PC-3 (cell line): ENCODE results near the gene TSC22D4. TPM values are rescaled to one million over a fixed set of nuclear protein-coding genes. Genes with fewer than 3 reads are reported as not detected.

ENCODE experiments used
- ATAC-seq: fragments of 200-7000 bp; cut with Tn5 transposase; 2 replicates; pipeline ENCODE4 v1.9.1; 2020; ENCODE audit warnings: mild to moderate bottlenecking, moderate library complexity
- BruUV-seq: library from RNA; stranded (reverse); fragments of 400-500 nt; replicated peaks from 2 replicates; lab custom pipeline; 2021; lab: Mats Ljungman, UMichigan
- CTCF ChIA-PET: fragments of 300-600 bp; sonication (Branson Sonifier 250); formaldehyde crosslinking; loops from one replicate; lab custom pipeline; 2022; ENCODE audit warnings: antibody characterized with exemption; lab: Charles Lee
- POLR2A ChIA-PET: fragments of 300-600 bp; sonication (Branson Sonifier 250); formaldehyde crosslinking; loops from one replicate; lab custom pipeline; 2022; ENCODE audit warnings: antibody characterized with exemption; ENCODE audit not compliant: unreplicated experiment; lab: Charles Lee
- DNase-seq: peaks from one replicate; pipeline ENCODE4 v3.0.0-alpha.2; 2015
- H2AFZ ChIP-seq: fragments of 300-600 bp; sonication (generic); 2 replicates; pipeline ENCODE4 v1.6.0; 2016; ENCODE audit warnings: antibody characterized with exemption, low read length
- H3F3A ChIP-seq: fragments of 300-600 bp; sonication (generic); one replicate; pipeline ENCODE4 v1.6.0; 2017; ENCODE audit warnings: antibody characterized with exemption, low read length, control low read depth, mild to moderate bottlenecking; ENCODE audit not compliant: unreplicated experiment
- H3K27ac ChIP-seq: fragments of 300-600 bp; sonication (generic); 2 replicates; pipeline ENCODE4 v1.5.1; 2016; ENCODE audit warnings: mild to moderate bottlenecking, low read length
- H3K27me3 ChIP-seq: fragments of 300-600 bp; sonication (generic); 2 replicates; pipeline ENCODE4 v1.6.1; 2016; ENCODE audit warnings: low read length, mixed read lengths
- H3K36me3 ChIP-seq: fragments of 300-600 bp; sonication (generic); 2 replicates; pipeline ENCODE4 v1.6.1; 2016; ENCODE audit warnings: low read depth, mixed run types, low read length, mixed read lengths
- H3K4me1 ChIP-seq: fragments of 300-600 bp; sonication (generic); 2 replicates; pipeline ENCODE4 v1.5.1; 2016; ENCODE audit warnings: low read length; ENCODE audit not compliant: insufficient read depth
- H3K4me2 ChIP-seq: fragments of 300-600 bp; sonication (generic); 2 replicates; pipeline ENCODE4 v1.6.0; 2016; ENCODE audit warnings: low read length
- H3K4me3 ChIP-seq: fragments of 300-600 bp; sonication (generic); 2 replicates; pipeline ENCODE4 v1.5.1; 2016; ENCODE audit warnings: mild to moderate bottlenecking, low read length, mixed read lengths
- H3K79me2 ChIP-seq: fragments of 300-600 bp; sonication (generic); 2 replicates; pipeline ENCODE4 v1.6.1; 2017; ENCODE audit warnings: low read length, mixed read lengths
- H3K9ac ChIP-seq: fragments of 300-600 bp; sonication (generic); 2 replicates; pipeline ENCODE4 v1.6.0; 2016; ENCODE audit warnings: mild to moderate bottlenecking, low read length
- H3K9me2 ChIP-seq: fragments of 300-600 bp; sonication (generic); replicated peaks from 2 replicates; pipeline ENCODE4 v1.6.1; 2016; ENCODE audit warnings: mixed run types, low read length, mixed read lengths
- H3K9me3 ChIP-seq: fragments of 300-600 bp; sonication (generic); 2 replicates; pipeline ENCODE4 v1.6.1; 2016; ENCODE audit warnings: low read length, mixed read lengths
- H4K20me1 ChIP-seq: fragments of 300-600 bp; sonication (generic); 2 replicates; pipeline ENCODE4 v1.6.1; 2016; ENCODE audit warnings: low read length, mixed read lengths
- CTCF ChIP-seq: fragments of 300-600 bp; sonication (generic); conservative IDR thresholded peaks from 2 replicates; pipeline ENCODE4 v1.5.1; 2017; ENCODE audit warnings: antibody characterized with exemption, low read depth, mild to moderate bottlenecking, low read length
- EZH2 ChIP-seq: fragments of 300-600 bp; sonication (generic); IDR thresholded peaks from one replicate; pipeline ENCODE4 v1.6.1; 2017; ENCODE audit warnings: antibody characterized with exemption, mild to moderate bottlenecking, low read length; ENCODE audit not compliant: unreplicated experiment
- EZH2phosphoT487 ChIP-seq: fragments of 300-600 bp; sonication (generic); IDR thresholded peaks from 2 replicates; pipeline ENCODE4 v1.6.1; 2018; ENCODE audit warnings: mild to moderate bottlenecking, antibody characterized with exemption, low read length, borderline replicate concordance
- intact Hi-C: fragments of 100-400 bp; cut with micrococcal nuclease; formaldehyde crosslinking; loops from 2 replicates; pipeline ENCODE4 v1.9.0; 2023
- total RNA-seq: library from RNA; depleted of rRNA; stranded (reverse); fragments of >200 nt; gene quantifications from 2 replicates; pipeline ENCODE4 v1.2.3, GENCODE V29; 2014

TSC22D4 gene
- total RNA-seq, 1 experiment from 2014 or later: 57.1 TPM

DNA sequence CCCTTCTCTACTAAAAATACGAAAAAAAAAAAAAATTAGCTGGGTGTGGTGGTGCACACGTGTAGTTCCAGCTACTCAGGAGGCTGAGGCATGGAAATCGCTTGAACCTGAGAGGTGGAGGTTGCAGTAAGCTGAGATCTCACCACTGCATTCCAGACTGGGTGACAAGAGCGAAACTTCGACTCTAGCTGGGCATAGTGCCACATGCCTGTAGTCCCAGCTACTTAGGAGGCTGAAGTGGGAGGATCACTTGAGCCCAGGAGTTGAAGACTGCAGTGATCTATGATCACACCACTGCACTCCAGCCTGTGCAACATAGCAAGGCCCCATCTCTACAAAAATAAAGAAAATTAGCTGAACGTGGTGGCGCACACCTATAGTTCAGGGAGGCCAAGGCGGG, 13.7 kb downstream of the TSC22D4 start:
- Histone ChIP-seq H3K4me1 (no peaks in the 10 kb centered on the region), H4K20me1 (no peaks in the 10 kb centered on the region), H3K9ac (no peak overlapping the region), H3K4me3 (no peak overlapping the region), H3K36me3 (no peaks in the 10 kb centered on the region), H3K79me2 (no peaks in the 10 kb centered on the region), H3K4me2 (no peak overlapping the region), H3K27me3 (no peaks in the 10 kb centered on the region), H3K9me3 (no peaks in the 10 kb centered on the region), H2AFZ (no peak overlapping the region), H3K27ac (no peak overlapping the region), H3F3A (no peaks in the 10 kb centered on the region), H3K9me2 (no peaks in the 10 kb centered on the region)
- TF ChIP-seq EZH2 (no peak), CTCF (no peak), EZH2phosphoT487 (no peak)
- ChIA-PET CTCF (interaction anchor here (0.5 to 1.1 kb wide), 10 partner anchors 17 to 940 kb away, joined by 3 to 14 read pairs (median 5); partner anchors contain the start of genes FBXO24 and LRCH4), POLR2A (interaction anchor here (0.6 kb wide), 1 partner anchor 211 kb away, joined by 4 read pairs; no protein-coding TSS in a partner anchor)
- ATAC-seq: no peak
- intact Hi-C loops: loop anchor here (10.0 kb wide), 1 partner anchor 390 kb away; the partner anchor contains the start of gene SLC12A9
- DNase-seq: peak; percentile 13
- BruUV-seq: no TSS peak

- POLR2A ChIA-PET: no interaction called here
- intact Hi-C loops: loop anchor here (10.0 kb wide), 1 partner anchor 390 kb away; the partner anchor contains the start of gene SLC12A9
- no peak for DNase-seq
These were observed 14.2 kb downstream of the TSC22D4 start for GRCh38 chr7:100464791-100465190.

More at GRCh38 chr7:100464791-100465190, 14.2 kb downstream of the TSC22D4 start:
- no peak overlapping the region for H2AFZ ChIP-seq
- ATAC-seq: no peak
- no peaks in the 10 kb centered on the region for H3K36me3 ChIP-seq
- no peaks in the 10 kb centered on the region for H3K9me3 ChIP-seq
- no peak overlapping the region for H3K27ac ChIP-seq
- H3K4me3 ChIP-seq: no peak overlapping the region
- TF ChIP-seq EZH2phosphoT487 (no peak), CTCF (no peak), EZH2 (no peak)
- H3K79me2 ChIP-seq: no peaks in the 10 kb centered on the region
- H3K4me1 ChIP-seq: no peaks in the 10 kb centered on the region
- H3K27me3 ChIP-seq: no peaks in the 10 kb centered on the region
- no peaks in the 10 kb centered on the region for H3F3A ChIP-seq
- H3K9ac ChIP-seq: no peak overlapping the region
- no peaks in the 10 kb centered on the region for H4K20me1 ChIP-seq
- no TSS peak for BruUV-seq
- H3K4me2 ChIP-seq: no peak overlapping the region
- no peaks in the 10 kb centered on the region for H3K9me2 ChIP-seq
- CTCF ChIA-PET: interaction anchor here (1.1 kb wide), 1 partner anchor 32 kb away, joined by 3 read pairs; no protein-coding TSS in a partner anchor
